ENCODE measurements around the gene DIPK1B.
"Not testable (repeated sequence)": the region's sequence is repeated elsewhere in the genome, so short reads cannot be mapped to it uniquely, and the experiment has no call there.

DIPK1B gene

GRCh38 chr9:136698635-136699246, 13.6 kb upstream of the DIPK1B start:
- no peak for DNase-seq (ENCODE audit: low spot score)

DNA sequence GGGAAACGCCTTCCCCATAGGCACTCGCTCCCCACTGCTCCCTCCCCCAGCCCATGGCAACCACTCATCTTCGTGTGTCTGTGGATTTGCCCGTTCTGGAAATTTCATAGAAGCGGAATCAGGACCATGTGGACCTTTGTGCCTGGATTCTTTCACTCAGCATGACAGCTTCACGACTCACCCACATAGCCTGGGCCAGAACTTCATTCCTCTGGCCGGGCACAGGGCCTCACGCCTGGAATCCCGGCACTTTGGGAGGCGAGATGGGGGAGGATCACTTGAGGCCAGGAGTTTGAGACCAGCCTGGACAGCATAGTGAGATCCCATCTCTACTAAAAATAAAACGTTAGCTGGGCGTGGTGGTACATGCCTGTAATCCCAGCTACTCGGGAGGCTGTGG, 12.1 kb upstream of the DIPK1B start:
- DNase-seq (ENCODE audit: low spot score), result no peak

GRCh38 chr9:136700959-136701667, 11.3 kb upstream of the DIPK1B start:
- DNase-seq (ENCODE audit: low spot score), result no peak

- DNase-seq (ENCODE audit: low spot score), result no peak
Observed at GRCh38 chr9:136701668-136702053, 10.7 kb upstream of the DIPK1B start.

DNA sequence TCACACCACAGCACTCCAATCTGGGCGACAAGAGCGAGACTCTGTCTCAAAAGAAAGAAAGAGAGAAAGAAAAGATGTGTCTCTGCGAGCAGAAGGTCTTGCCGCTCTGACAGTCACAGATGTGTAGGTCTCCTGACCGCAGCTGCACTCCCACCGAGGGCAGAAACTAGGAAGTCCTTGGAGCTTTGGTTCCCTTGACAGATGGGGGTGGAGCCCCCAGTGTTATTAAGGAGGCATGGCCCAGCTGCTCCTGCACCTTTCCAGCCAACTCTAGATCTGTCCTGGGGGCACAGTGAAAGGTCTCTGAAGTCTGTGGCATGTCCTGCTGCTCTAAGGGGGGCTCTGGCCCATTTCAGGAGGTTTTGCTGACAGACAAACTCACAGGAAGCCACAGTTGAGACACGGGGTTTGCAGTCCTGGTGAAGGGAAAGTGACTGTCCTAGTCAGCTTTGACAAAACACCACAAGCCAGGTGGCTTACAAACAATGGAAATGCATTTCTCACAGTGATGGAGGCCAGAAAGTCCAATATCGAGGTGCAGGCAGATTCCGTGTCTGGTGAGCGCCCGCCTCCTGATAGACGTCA, 9.0 kb upstream of the DIPK1B start:
- DNase-seq (ENCODE audit: low spot score), result no peak

- not testable (repeated sequence) for DNase-seq (ENCODE audit: low spot score)
Observed at GRCh38 chr9:136704741-136705140, 7.6 kb upstream of the DIPK1B start.

GRCh38 chr9:136705564-136705963, 6.8 kb upstream of the DIPK1B start:
- no peak for DNase-seq (ENCODE audit: low spot score)

- no peak for DNase-seq (ENCODE audit: low spot score)
Observed at GRCh38 chr9:136707011-136707410, 5.4 kb upstream of the DIPK1B start.

- no peak for DNase-seq (ENCODE audit: low spot score)
Observed at GRCh38 chr9:136707849-136708517, 4.4 kb upstream of the DIPK1B start.

GRCh38 chr9:136709454-136710109, 2.8 kb upstream of the DIPK1B start:
- DNase-seq (ENCODE audit: low spot score), result no peak

GRCh38 chr9:136710543-136710942, 1.8 kb upstream of the DIPK1B start:
- DNase-seq (ENCODE audit: low spot score), result no peak

DNA sequence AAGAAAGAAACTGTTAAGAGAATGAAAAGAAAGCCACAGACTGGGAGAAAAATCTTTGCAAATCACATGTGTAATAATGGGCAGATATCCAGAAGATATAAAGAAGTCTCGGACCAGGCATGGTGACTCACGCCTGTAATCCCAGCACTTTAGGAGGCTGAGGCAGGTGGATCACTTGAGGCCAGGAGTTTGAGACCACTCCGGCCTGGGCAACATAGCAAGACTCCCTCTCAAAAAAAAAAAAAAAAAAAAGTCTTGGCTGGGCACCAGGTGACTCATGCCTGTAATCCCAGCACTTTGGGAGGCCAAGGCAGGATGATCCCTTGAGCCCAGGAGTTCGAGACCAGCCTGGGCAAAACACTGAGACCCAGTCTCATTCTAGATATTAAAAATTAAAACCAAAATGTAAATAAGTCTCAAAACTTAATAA, 1.1 kb upstream of the DIPK1B start:
- not testable (repeated sequence) for DNase-seq (ENCODE audit: low spot score)

DNA sequence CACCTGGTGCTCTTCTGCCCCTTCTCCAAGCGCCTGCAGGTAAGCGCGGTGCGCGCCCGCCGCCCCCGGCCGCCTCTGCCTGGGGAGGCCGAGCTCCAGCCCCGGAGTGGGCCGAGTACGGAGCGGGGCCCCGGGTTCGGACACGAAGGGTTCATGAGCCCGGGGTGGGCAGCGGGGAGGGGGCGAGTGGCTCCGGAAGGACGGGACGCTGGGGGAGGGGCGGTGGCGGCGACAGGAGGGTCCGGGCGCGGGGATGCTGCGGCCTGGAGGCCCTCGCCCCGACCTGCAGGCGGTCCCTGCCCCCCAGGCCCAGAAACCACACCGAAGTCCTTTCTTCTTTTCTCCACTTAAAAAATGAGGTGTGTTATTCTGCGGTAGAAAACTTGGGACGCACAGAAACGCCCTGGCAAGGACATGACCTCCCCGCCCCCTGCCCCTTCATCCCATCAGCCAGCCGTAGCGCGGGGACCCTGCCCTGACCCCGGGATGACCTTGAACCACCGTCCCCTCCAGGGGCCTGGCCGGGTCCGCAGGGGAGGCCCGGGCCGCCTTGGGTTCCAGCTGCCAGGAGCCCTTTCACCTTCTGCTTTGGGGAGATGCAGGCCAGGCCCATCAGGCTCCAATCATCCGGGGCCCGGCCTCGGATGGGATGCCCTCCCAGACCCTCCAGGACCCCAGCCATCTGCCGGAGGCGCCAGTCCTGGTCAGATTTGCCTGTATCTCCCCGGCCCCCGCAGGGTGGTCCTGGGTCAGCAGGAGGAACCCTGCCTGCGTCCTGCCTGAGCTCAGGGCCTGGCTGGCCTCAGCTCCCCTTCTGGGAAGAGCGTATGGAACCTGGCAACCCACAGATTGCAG, 545 bp downstream of the DIPK1B start:
- DNase-seq (ENCODE audit: low spot score), result no peak

DNA sequence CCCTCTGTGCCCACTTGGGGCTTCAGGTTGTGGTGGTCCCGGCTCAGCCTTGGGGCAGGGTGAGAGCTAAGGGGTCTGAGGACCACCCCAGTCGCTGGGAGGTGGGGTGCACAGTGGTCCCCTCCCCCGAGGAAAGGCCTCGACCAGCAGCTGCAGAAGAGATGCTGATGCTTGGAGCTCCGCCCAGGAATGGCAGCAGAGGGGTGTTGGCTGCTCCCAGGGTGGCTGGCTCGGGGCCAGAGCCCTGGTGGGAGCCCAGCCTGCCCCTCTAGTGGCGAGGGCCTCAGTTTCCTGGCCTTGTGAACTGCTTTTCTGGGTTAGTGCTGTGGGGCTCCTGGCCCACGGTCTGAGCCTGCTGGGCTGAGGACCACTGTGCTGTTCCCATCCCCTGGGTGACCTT, 1.2 kb downstream of the DIPK1B start:
- DNase-seq (ENCODE audit: low spot score), result no peak

- DNase-seq (ENCODE audit: low spot score), result no peak
Observed at GRCh38 chr9:136714096-136714892, 1.9 kb downstream of the DIPK1B start.

DNA sequence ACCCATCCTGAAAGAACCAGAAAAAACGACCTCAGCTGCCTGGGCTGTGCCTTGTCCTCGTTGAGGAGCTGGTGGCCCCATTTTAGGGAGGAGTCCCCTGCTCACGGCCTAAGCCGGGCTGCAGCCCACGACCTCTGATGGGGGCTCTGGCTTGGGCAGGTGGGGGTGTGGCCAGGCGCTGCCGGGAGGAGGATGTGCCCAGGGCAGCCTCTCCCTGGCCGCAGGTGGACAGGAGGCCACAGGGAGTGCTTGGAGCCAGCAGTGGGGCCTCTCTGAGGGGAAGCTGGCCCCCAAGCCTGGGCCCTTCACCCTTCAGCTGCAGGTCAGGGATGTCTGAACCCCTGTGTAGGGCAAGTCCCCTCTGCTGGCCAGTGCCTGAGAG, 2.5 kb downstream of the DIPK1B start:
- DNase-seq (ENCODE audit: low spot score), result no peak

GRCh38 chr9:136717399-136717798, 5.0 kb downstream of the DIPK1B start:
- no peak for DNase-seq (ENCODE audit: low spot score)

- no peak for DNase-seq (ENCODE audit: low spot score)
Observed at GRCh38 chr9:136718345-136719194, 6.2 kb downstream of the DIPK1B start.

DNA sequence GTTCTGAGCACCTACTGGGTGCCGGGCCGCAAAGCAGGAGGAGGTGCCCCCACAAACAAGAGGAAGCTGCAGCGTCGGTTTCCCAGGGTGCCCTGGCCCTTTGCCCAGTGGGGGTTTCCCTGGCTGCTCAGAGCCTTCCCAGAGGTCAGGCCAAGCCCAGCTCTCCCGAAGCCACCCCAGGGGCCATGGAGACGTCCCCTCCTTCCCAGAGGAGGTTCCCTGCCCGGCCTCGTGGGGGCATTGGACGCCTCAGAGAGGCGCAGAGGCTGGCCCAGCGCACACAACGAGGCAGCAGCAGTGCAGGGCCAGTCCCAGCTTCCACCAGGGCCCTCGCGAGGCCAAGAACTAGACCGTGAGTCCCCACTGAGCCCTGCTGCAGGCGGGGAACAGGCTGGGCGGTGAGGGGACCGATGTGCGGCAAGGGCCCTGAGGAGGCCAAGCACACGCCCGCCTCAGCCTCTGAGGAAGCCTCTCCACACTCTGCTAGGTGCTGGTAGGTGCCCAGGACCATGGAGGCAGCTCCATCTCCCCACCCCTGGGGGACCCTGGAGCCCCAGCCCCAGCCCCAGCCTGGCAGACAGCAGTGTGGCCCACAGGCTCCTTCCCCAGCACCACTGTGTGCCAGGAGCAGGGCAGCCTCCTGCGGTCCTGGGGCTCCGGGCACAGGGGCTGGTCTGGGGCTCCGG, 7.0 kb downstream of the DIPK1B start:
- DNase-seq (ENCODE audit: low spot score), result no peak

Data from hematopoietic multipotent progenitor cell treated with erythropoietin and hydrocortisone succinate and interleukin-3 and kit ligand, for 15 days (in vitro differentiated cells).